Stomach (tissue), 9 donors: Measurements from ENCODE around the gene CACTIN. TPM values are rescaled to one million over a fixed set of nuclear protein-coding genes. Genes with fewer than 3 reads are reported as not detected.

Experiments used
- DNase-seq, 2 donors: peaks; one replicate each; pipeline versions ENCODE4 v3.0.0 to v3.0.0-alpha.2; 2013 to 2019
- H3K27ac ChIP-seq, 5 donors: fragments of 200-600 bp in 4 of 5; sonication (generic) in 4 of 5; one replicate each; pipeline ENCODE4 v1.5.1; 2013 to 2019; ENCODE audit warnings: mild to moderate bottlenecking in 1 of 5, moderate library complexity in 1 of 5
- H3K27me3 ChIP-seq, 3 donors: fragments of 200-600 bp; sonication (generic); one replicate each; pipeline ENCODE4 v1.5.1; 2017 to 2019; ENCODE audit warnings: mixed run types in 1 of 3
- H3K36me3 ChIP-seq, 4 donors: fragments of 200-600 bp; sonication (generic); 1 replicate in 3 of 4; 2 replicates in 1 of 4; pipeline ENCODE4 v1.5.1; 2016 to 2019
- H3K4me1 ChIP-seq, 4 donors: fragments of 200-600 bp; sonication (generic); one replicate each; pipeline ENCODE4 v1.5.1; 2016 to 2019
- H3K4me3 ChIP-seq, 4 donors: fragments of 200-600 bp; sonication (generic) in 3 of 4; one replicate each; pipeline ENCODE4 v1.5.1; 2016 to 2019; ENCODE audit warnings: mild to moderate bottlenecking in 1 of 4
- H3K9me3 ChIP-seq, 4 donors: fragments of 200-600 bp; sonication (generic); one replicate each; pipeline ENCODE4 v1.5.1; 2016 to 2019
- CTCF ChIP-seq, 7 experiments: fragments of 450-650 bp in 4 of 7; fragments of 200-600 bp in 3 of 7; sonication (generic) in 3 of 7; IDR thresholded peaks; one replicate each; pipeline ENCODE4 v1.5.1; 2016 to 2019; ENCODE audit warnings: antibody characterized with exemption in 7 of 7, control low read depth in 2 of 7, mild to moderate bottlenecking in 1 of 7
- EP300 ChIP-seq: sonication (generic); formaldehyde crosslinking; IDR thresholded peaks from one replicate; pipeline ENCODE4 v1.6.1; 2017; ENCODE audit warnings: antibody characterized with exemption
- POLR2A ChIP-seq, 4 donors: fragments of 450-650 bp; IDR thresholded peaks; one replicate each; pipeline ENCODE4 v1.6.1; 2016; ENCODE audit warnings: antibody characterized with exemption in 4 of 4, control low read depth in 2 of 4, mild to moderate bottlenecking in 1 of 4, moderate library complexity in 1 of 4
- POLR2AphosphoS5 ChIP-seq, 3 donors: sonication (generic); formaldehyde crosslinking; IDR thresholded peaks; one replicate each; pipeline ENCODE4 v1.6.1; 2016; ENCODE audit warnings: antibody characterized with exemption in 3 of 3
- WGBS, 5 donors: extraction: QIAGEN DNeasy Blood & Tissue Kit in 3 of 5; methylation state at CpG; one replicate each; pipeline versions ENCODE4 v1.1.5 to v1.1.7; 2013 to 2018; 5-methylcytosine and 5-hydroxymethylcytosine counted together
- intact Hi-C: fragments of 100-400 bp; cut with DNase I; formaldehyde crosslinking; loops from one replicate; pipeline ENCODE4 v1.15.1; 2023; ENCODE audit warnings: low total_unique reads
- polyA plus RNA-seq, 3 donors: library from polyadenylated mRNA; stranded (reverse); fragments of 200-250 nt; gene quantifications; one replicate each; pipeline ENCODE4 v1.2.3, GENCODE V29; 2013
- total RNA-seq, 5 donors: library from RNA; depleted of rRNA; stranded (reverse); fragments of >200 nt; gene quantifications; one replicate each; pipeline versions ENCODE4 v1.1.0 to v1.2.3, GENCODE V29; 2014 to 2016
- donor health status: healthy with polysubstance abuse.
- donor health status: Bipolar disorder and iron deficiency.
- donor health status: healthy.

Gene CACTIN
- total and polyA plus RNA-seq, 8 donors = 9.8 to 180 (median 14.7) TPM

GRCh38 chr19:3607303-3608078 is 19.1 kb downstream of the CACTIN start:
- no peak for TF ChIP-seq POLR2AphosphoS5 (IDR thresholded peaks at IDR 0.05)
- no peak for TF ChIP-seq POLR2A (IDR thresholded peaks at IDR 0.05)
- no peak for TF ChIP-seq EP300
- TF ChIP-seq CTCF (IDR thresholded peaks at IDR 0.05) = no peak
- 20 to 30% (median 24%) methylated on average over 19 to 22 of the region's 22 CpGs for WGBS, 5 donors
- peaks cover 0 to 31% (median 4%) of the 10 kb centered on the region in 3 donors for H3K27me3 ChIP-seq
- H3K36me3 ChIP-seq = peaks cover 15 to 26% (median 24%) of the 10 kb centered on the region in 4 donors
- H3K4me1 ChIP-seq = peaks cover 13 to 63% (median 52%) of the 10 kb centered on the region in 4 donors
- H3K4me3 ChIP-seq = peak overlapping the region; percentile 48 to 58 (median 54)
- peak in 1 of 2 donors; percentile 75 for DNase-seq
- intact Hi-C loops = no loop called here
- peak overlapping the region; percentile 51 to 85 (median 75) for H3K27ac ChIP-seq
- no peaks in the 10 kb centered on the region for H3K9me3 ChIP-seq

GRCh38 chr19:3606690-3607289 is 19.8 kb downstream of the CACTIN start, which contains the start of gene TBXA2R:
Gene TBXA2R (minus strand): TSS chr19:3606875. CDS start chr19:3600634, 6,241 bp downstream.
- Histone ChIP-seq H3K27ac (peak within 1 kb of the TSS; percentile 51 to 85 (median 75)), H3K36me3 (peaks cover 8 to 19% (median 17%) of the 10 kb centered on the region in 4 donors), H3K4me3 (peak within 1 kb of the TSS; percentile 48 to 58 (median 54)), H3K4me1 (peaks cover 13 to 61% (median 51%) of the 10 kb centered on the region in 4 donors), H3K9me3 (no peaks in the 10 kb centered on the region), H3K27me3 (peaks cover 0 to 31% (median 4%) of the 10 kb centered on the region in 3 donors)
- WGBS, 5 donors = 0 to 5% (median 3%) methylated on average over 6 to 46 of the region's 46 CpGs
- intact Hi-C loops = no loop called here
- TF ChIP-seq EP300 (no peak), POLR2AphosphoS5 (IDR thresholded peaks at IDR 0.05) (no peak), CTCF (IDR thresholded peaks at IDR 0.05) (no peak), POLR2A (IDR thresholded peaks at IDR 0.05) (no peak)
- DNase-seq = peak; percentile 64 to 82

- no peak for TF ChIP-seq CTCF (IDR thresholded peaks at IDR 0.05)
- TF ChIP-seq POLR2AphosphoS5 (IDR thresholded peaks at IDR 0.05) = no peak
- no peak for TF ChIP-seq EP300
- TF ChIP-seq POLR2A (IDR thresholded peaks at IDR 0.05) = no peak
- H3K27ac ChIP-seq = peak overlapping the region; percentile 51 to 85 (median 75)
- peaks cover 2 to 13% (median 11%) of the 10 kb centered on the region in 4 donors for H3K36me3 ChIP-seq
- H3K4me3 ChIP-seq = peak overlapping the region; percentile 48 to 58 (median 54)
- no peaks in the 10 kb centered on the region for H3K9me3 ChIP-seq
- 3 to 7% (median 4%) methylated on average over 3 to 35 of the region's 35 CpGs; no CpG with 5 or more reads in 1 of the 5 donors for WGBS, 5 donors
- intact Hi-C loops = no loop called here
- H3K4me1 ChIP-seq = peaks cover 13 to 61% (median 51%) of the 10 kb centered on the region in 4 donors
- peak; percentile 69 to 78 for DNase-seq
- H3K27me3 ChIP-seq = peaks cover 0 to 31% (median 4%) of the 10 kb centered on the region in 3 donors
Observed at GRCh38 chr19:3606174-3606689, 20.4 kb downstream of the CACTIN start.

- WGBS, 5 donors = 22 to 56% (median 48%) methylated on average over 5 of the region's 5 CpGs
Observed at GRCh38 chr19:3605770-3606169, 20.8 kb downstream of the CACTIN start.

More at GRCh38 chr19:3605770-3606169, 20.8 kb downstream of the CACTIN start:
- DNase-seq = no peak
- Histone ChIP-seq H3K9me3 (no peaks in the 10 kb centered on the region), H3K27ac (peak overlapping the region in 3 of 5 donors; percentile 25 to 85 (median 76)), H3K36me3 (peaks cover 0 to 9% (median 7%) of the 10 kb centered on the region in 4 donors), H3K4me3 (peak overlapping the region; percentile 48 to 58 (median 54)), H3K27me3 (peaks cover 0 to 31% (median 4%) of the 10 kb centered on the region in 3 donors), H3K4me1 (peaks cover 13 to 61% (median 51%) of the 10 kb centered on the region in 4 donors)
- intact Hi-C loops = no loop called here
- TF ChIP-seq POLR2AphosphoS5 (IDR thresholded peaks at IDR 0.05) (no peak), CTCF (IDR thresholded peaks at IDR 0.05) (no peak), POLR2A (IDR thresholded peaks at IDR 0.05) (no peak), EP300 (no peak)
